IMR-90 (cell line): ENCODE results near the gene AHI1. TPM values are rescaled to one million over a fixed set of nuclear protein-coding genes. Genes with fewer than 3 reads are reported as not detected.

ENCODE experiments used
- ATAC-seq: fragments of 200-7000 bp; cut with Tn5 transposase; 2 replicates; pipeline ENCODE4 v1.9.1; 2020; ENCODE audit warnings: low read depth, mild to moderate bottlenecking, moderate library complexity
- BruUV-seq: library from RNA; stranded (reverse); fragments of 400-500 nt; replicated peaks from 2 replicates; lab custom pipeline; 2021; lab: Mats Ljungman, UMichigan
- CTCF ChIA-PET: fragments of 300-600 bp; formaldehyde crosslinking; extraction: SDS; loops from one replicate; lab custom pipeline; 2021; ENCODE audit warnings: antibody characterized with exemption; lab: Yijun Ruan, JAX
- POLR2A ChIA-PET: fragments of 300-600 bp; sonication (Branson Sonifier 250); formaldehyde crosslinking; loops from one replicate; lab custom pipeline; 2022; ENCODE audit warnings: antibody characterized with exemption; ENCODE audit not compliant: unreplicated experiment; lab: Charles Lee
- DNase-seq: peaks from one replicate; pipeline ENCODE4 v3.0.0; 2013
- H2AFZ ChIP-seq: replicated peaks from 2 replicates; pipeline ENCODE3; 2013; ENCODE audit warnings: low read length, mild to moderate bottlenecking; ENCODE audit not compliant: poor library complexity
- H2AK5ac ChIP-seq: 2 replicates; pipeline ENCODE4 v1.6.1; 2013; ENCODE audit warnings: low read depth, low read length, inconsistent platforms
- H2AK9ac ChIP-seq: replicated peaks from 2 replicates; pipeline ENCODE3; 2013; ENCODE audit warnings: mild to moderate bottlenecking, low read depth, low read length, moderate library complexity; ENCODE audit not compliant: poor library complexity
- H2BK120ac ChIP-seq: 2 replicates; pipeline ENCODE4 v1.6.1; 2013; ENCODE audit warnings: low read depth, low read length, inconsistent platforms
- H2BK15ac ChIP-seq: 3 replicates; pipeline ENCODE4 v1.6.1; 2013; ENCODE audit warnings: low read depth, low read length, inconsistent platforms
- H2BK20ac ChIP-seq: 2 replicates; pipeline ENCODE4 v1.6.1; 2013; ENCODE audit warnings: low read depth, mild to moderate bottlenecking, inconsistent platforms, low read length, moderate library complexity
- H2BK5ac ChIP-seq: 2 replicates; pipeline ENCODE4 v1.6.1; 2013; ENCODE audit warnings: mild to moderate bottlenecking, low read depth, low read length, inconsistent platforms; ENCODE audit not compliant: poor library complexity, severe bottlenecking
- H3K14ac ChIP-seq: replicated peaks from 2 replicates; pipeline ENCODE4 v1.6.1; 2013; ENCODE audit warnings: low read depth, low read length, inconsistent platforms
- H3K18ac ChIP-seq: 2 replicates; pipeline ENCODE4 v1.6.1; 2013; ENCODE audit warnings: low read depth, low read length, control low read depth
- H3K23ac ChIP-seq: 2 replicates; pipeline ENCODE4 v1.6.1; 2013; ENCODE audit warnings: low read depth, low read length, inconsistent platforms
- H3K27ac ChIP-seq: 2 replicates; pipeline ENCODE4 v1.5.1; 2013; ENCODE audit warnings: mild to moderate bottlenecking, control low read depth, low read length; ENCODE audit not compliant: insufficient read depth
- H3K27me3 ChIP-seq: 2 replicates; pipeline ENCODE4 v1.6.1; 2013; ENCODE audit warnings: low read length; ENCODE audit not compliant: control insufficient read depth, insufficient read depth
- H3K36me3 ChIP-seq: 2 replicates; pipeline ENCODE4 v1.6.1; 2013; ENCODE audit warnings: low read length, mixed read lengths; ENCODE audit not compliant: control insufficient read depth, insufficient read depth
- H3K4ac ChIP-seq: 2 replicates; pipeline ENCODE4 v1.6.1; 2013; ENCODE audit warnings: low read depth, low read length, inconsistent platforms
- H3K4me1 ChIP-seq: 2 replicates; pipeline ENCODE4 v1.6.1; 2013; ENCODE audit warnings: low read length, mixed read lengths; ENCODE audit not compliant: control insufficient read depth, insufficient read depth
- H3K4me2 ChIP-seq: 2 replicates; pipeline ENCODE4 v1.6.1; 2013; ENCODE audit warnings: low read depth, mild to moderate bottlenecking, control low read depth, low read length, moderate library complexity
- H3K4me3 ChIP-seq: 2 replicates; pipeline ENCODE4 v1.5.1; 2013; ENCODE audit warnings: low read depth, mild to moderate bottlenecking, control low read depth, low read length, moderate library complexity; ENCODE audit not compliant: insufficient read depth
- H3K56ac ChIP-seq: 2 replicates; pipeline ENCODE4 v1.6.1; 2013; ENCODE audit warnings: low read length, inconsistent platforms; ENCODE audit not compliant: insufficient read depth; ENCODE audit errors: extremely low read depth
- H3K79me1 ChIP-seq, 2 experiments: 2 replicates each; pipeline ENCODE4 v1.6.1; 2013; ENCODE audit warnings: low read length in 2 of 2, inconsistent platforms in 1 of 2, low read depth in 1 of 2
- H3K9ac ChIP-seq: 2 replicates; pipeline ENCODE4 v1.6.1; 2013; ENCODE audit warnings: low read depth, low read length, control low read depth
- H3K9me1 ChIP-seq: 2 replicates; pipeline ENCODE4 v1.6.1; 2013; ENCODE audit warnings: low read length, inconsistent platforms; ENCODE audit not compliant: insufficient read depth
- H3K9me3 ChIP-seq: 2 replicates; pipeline ENCODE4 v1.6.1; 2013; ENCODE audit warnings: low read length; ENCODE audit not compliant: control insufficient read depth, insufficient read depth
- H4K20me1 ChIP-seq: 2 replicates; pipeline ENCODE4 v1.6.1; 2013; ENCODE audit warnings: low read length, inconsistent platforms; ENCODE audit not compliant: insufficient read depth
- H4K5ac ChIP-seq: 2 replicates; pipeline ENCODE4 v1.6.1; 2013; ENCODE audit warnings: mild to moderate bottlenecking, low read depth, low read length, control low read depth
- H4K8ac ChIP-seq, 2 experiments: 2 replicates each; pipeline ENCODE4 v1.6.1; 2013; ENCODE audit warnings: low read depth in 2 of 2, low read length in 2 of 2, control low read depth in 1 of 2, inconsistent platforms in 1 of 2
- H4K91ac ChIP-seq: 2 replicates; pipeline ENCODE4 v1.6.1; 2013; ENCODE audit warnings: low read depth, low read length, inconsistent platforms; ENCODE audit not compliant: insufficient read depth
- WGBS, 2 experiments: methylation state at CpG; one replicate each; pipeline versions ENCODE4 v1.1.5 to v1.1.7; 2013; ENCODE audit warnings: missing lambda C conversion rate in 2 of 2; ENCODE audit not compliant: insufficient read length in 1 of 2; ENCODE audit errors: extremely low coverage in 2 of 2; 5-methylcytosine and 5-hydroxymethylcytosine counted together
- dilution Hi-C: fragments of 300-500 bp; cut with HindIII; formaldehyde crosslinking; loops from one replicate; pipeline ENCODE4 v1.14.3; 2018; ENCODE audit warnings: low sequenced_read_pairs; ENCODE audit not compliant: unreplicated experiment
- in situ Hi-C: fragments of 300-500 bp; cut with MboI; formaldehyde crosslinking; loops from 3 replicates; pipeline ENCODE4 v1.14.3; 2019; ENCODE audit warnings: low sequenced_read_pairs, inconsistent platforms, mixed read lengths
- intact Hi-C: fragments of 100-400 bp; cut with micrococcal nuclease; formaldehyde crosslinking; loops from 2 replicates; pipeline ENCODE4 v1.10.0; 2022
- polyA plus RNA-seq, 3 experiments: library from polyadenylated mRNA; depleted of rRNA; stranded (reverse); fragments of >200 nt; gene quantifications; 2 replicates each; pipeline ENCODE4 v1.2.3, GENCODE V29; 2012; ENCODE audit warnings: low replicate concordance in 1 of 3
- total RNA-seq: library from RNA; depleted of rRNA; stranded (reverse); fragments of >200 nt; gene quantifications from 2 replicates; pipeline ENCODE4 v1.2.3, GENCODE V29; 2012
- TF ChIP-seq, protein P1 (sequence below): fragments of 150-350 bp; IDR thresholded peaks from 2 replicates; pipeline ENCODE4 v1.6.1; 2016; ENCODE audit warnings: low read depth, mild to moderate bottlenecking, low read length, moderate library complexity, borderline replicate concordance
- TF ChIP-seq, protein P2 (sequence below): conservative IDR thresholded peaks from 2 replicates; pipeline ENCODE4 v1.5.1; 2012; ENCODE audit warnings: mild to moderate bottlenecking, low read depth, low read length, improper control_type of control experiment

AHI1 gene
- total and polyA plus RNA-seq, 2 of the 4 experiments (the other 2 are of a cell fraction), result 9.5 to 19.4 TPM

GRCh38 chr6:135531954-135532490 lies 34.5 kb upstream of the AHI1 start:
- dilution Hi-C loops, result no loop called here
- Histone ChIP-seq H2BK5ac (no peak overlapping the region), H3K36me3 (no peaks in the 10 kb centered on the region), H3K4me3 (no peak overlapping the region), H2AFZ (peak overlapping the region; percentile 43), H4K8ac (no peak overlapping the region), H3K9ac (no peak overlapping the region), H3K9me3 (no peaks in the 10 kb centered on the region), H4K91ac (no peak overlapping the region; the same call in 1 of the 2 replicates), H4K20me1 (no peaks in the 10 kb centered on the region), H3K4me2 (no peak overlapping the region), H3K9me1 (0 out of 2 replicates have a peak, but pooled peaks cover 2% of the 10 kb centered on the region), H3K23ac (no peak overlapping the region; the same call in 1 of the 2 replicates), H2AK5ac (peak overlapping the region; percentile 72; the same call in 1 of the 2 replicates), H2BK20ac (no peak overlapping the region; the same call in 1 of the 2 replicates), H2BK15ac (peak overlapping the region; percentile 77), H2BK120ac (peak overlapping the region; percentile 70), H3K79me1 (no peaks in the 10 kb centered on the region), H2AK9ac (no peak overlapping the region), H3K27ac (no peak overlapping the region), H3K4ac (peak overlapping the region; percentile 57), H3K18ac (no peak overlapping the region; the same call in 1 of the 2 replicates), H3K27me3 (no peaks in the 10 kb centered on the region), H3K14ac (peak overlapping the region; percentile 56; the same call in 1 of the 2 replicates), H4K5ac (no peak overlapping the region), H3K4me1 (peaks cover 5% of the 10 kb centered on the region), H3K56ac (no peak overlapping the region)
- 100% methylated on average over 1 of the region's 2 CpGs; no CpG with 5 or more reads in 1 of the 2 experiments for WGBS, 2 experiments
- intact Hi-C loops, result no loop called here
- ChIA-PET POLR2A (no interaction called here), CTCF (no interaction called here)
- in situ Hi-C loops, result no loop called here
- no peak for DNase-seq
- ATAC-seq, result no peak
- TF ChIP-seq, protein P1, sequence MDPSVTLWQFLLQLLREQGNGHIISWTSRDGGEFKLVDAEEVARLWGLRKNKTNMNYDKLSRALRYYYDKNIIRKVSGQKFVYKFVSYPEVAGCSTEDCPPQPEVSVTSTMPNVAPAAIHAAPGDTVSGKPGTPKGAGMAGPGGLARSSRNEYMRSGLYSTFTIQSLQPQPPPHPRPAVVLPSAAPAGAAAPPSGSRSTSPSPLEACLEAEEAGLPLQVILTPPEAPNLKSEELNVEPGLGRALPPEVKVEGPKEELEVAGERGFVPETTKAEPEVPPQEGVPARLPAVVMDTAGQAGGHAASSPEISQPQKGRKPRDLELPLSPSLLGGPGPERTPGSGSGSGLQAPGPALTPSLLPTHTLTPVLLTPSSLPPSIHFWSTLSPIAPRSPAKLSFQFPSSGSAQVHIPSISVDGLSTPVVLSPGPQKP, result no peak
- TF ChIP-seq, protein P2, sequence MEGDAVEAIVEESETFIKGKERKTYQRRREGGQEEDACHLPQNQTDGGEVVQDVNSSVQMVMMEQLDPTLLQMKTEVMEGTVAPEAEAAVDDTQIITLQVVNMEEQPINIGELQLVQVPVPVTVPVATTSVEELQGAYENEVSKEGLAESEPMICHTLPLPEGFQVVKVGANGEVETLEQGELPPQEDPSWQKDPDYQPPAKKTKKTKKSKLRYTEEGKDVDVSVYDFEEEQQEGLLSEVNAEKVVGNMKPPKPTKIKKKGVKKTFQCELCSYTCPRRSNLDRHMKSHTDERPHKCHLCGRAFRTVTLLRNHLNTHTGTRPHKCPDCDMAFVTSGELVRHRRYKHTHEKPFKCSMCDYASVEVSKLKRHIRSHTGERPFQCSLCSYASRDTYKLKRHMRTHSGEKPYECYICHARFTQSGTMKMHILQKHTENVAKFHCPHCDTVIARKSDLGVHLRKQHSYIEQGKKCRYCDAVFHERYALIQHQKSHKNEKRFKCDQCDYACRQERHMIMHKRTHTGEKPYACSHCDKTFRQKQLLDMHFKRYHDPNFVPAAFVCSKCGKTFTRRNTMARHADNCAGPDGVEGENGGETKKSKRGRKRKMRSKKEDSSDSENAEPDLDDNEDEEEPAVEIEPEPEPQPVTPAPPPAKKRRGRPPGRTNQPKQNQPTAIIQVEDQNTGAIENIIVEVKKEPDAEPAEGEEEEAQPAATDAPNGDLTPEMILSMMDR, result no peak
- BruUV-seq, result no TSS peak
